ENCODE measurements around the gene LPIN3.
A peak's percentile ranks its signal among the peaks of the same experiment; 100 is the strongest.

The LPIN3 gene, protein sequence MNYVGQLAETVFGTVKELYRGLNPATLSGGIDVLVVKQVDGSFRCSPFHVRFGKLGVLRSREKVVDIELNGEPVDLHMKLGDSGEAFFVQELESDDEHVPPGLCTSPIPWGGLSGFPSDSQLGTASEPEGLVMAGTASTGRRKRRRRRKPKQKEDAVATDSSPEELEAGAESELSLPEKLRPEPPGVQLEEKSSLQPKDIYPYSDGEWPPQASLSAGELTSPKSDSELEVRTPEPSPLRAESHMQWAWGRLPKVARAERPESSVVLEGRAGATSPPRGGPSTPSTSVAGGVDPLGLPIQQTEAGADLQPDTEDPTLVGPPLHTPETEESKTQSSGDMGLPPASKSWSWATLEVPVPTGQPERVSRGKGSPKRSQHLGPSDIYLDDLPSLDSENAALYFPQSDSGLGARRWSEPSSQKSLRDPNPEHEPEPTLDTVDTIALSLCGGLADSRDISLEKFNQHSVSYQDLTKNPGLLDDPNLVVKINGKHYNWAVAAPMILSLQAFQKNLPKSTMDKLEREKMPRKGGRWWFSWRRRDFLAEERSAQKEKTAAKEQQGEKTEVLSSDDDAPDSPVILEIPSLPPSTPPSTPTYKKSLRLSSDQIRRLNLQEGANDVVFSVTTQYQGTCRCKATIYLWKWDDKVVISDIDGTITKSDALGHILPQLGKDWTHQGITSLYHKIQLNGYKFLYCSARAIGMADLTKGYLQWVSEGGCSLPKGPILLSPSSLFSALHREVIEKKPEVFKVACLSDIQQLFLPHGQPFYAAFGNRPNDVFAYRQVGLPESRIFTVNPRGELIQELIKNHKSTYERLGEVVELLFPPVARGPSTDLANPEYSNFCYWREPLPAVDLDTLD

DNA sequence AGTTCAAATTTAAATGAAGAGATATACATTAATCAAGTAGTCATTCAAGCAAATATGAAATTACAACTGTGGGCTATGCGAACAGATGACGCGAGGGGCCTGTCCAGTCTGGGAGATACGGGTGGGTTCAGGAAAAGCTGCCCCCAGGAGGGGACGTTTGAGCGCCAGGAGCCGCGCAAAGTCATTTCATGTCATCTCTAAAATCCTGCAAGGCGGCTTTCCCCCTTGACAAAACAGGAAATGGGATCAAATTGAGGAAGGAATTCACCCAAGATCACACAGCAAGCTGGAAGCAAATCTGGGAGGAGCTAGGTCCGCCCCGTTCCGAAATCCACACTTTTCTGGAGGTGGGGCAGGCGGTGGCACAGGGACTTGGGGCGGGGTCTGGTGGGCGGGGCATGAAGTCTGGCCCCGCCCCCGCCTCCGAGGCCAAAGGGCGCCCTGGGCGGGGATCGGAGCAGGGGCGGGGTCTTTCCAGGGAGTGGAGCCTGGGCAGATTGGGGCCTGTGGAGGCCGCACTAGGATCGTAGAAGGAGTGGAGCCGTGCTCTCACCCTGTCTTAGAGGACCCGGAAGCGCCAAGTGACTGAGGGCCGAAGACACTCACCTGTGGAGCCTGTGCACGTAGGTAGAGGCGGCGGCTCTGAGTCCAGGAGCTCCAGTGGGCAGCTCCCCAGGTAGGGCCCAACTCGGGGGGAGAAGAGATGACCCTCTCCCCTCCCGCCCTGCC, at the start of gene LPIN3:
Gene LPIN3 (plus strand): TSS at position 495 of the 729 bp plus-strand sequence. CDS start 4,983 bp downstream, outside the sequence.
- H3K27me3 ChIP-seq (replicated peaks; ENCODE audit: control insufficient read depth, insufficient read depth, low read length), result no peaks in the 10 kb centered on the region
- no peak within 1 kb of the TSS for H3K4me3 ChIP-seq (replicated peaks; ENCODE audit: low read depth, low read length)
- peak; percentile 33 for DNase-seq (ENCODE audit: extremely low read depth, insufficient read length)
- TF ChIP-seq, protein P1, sequence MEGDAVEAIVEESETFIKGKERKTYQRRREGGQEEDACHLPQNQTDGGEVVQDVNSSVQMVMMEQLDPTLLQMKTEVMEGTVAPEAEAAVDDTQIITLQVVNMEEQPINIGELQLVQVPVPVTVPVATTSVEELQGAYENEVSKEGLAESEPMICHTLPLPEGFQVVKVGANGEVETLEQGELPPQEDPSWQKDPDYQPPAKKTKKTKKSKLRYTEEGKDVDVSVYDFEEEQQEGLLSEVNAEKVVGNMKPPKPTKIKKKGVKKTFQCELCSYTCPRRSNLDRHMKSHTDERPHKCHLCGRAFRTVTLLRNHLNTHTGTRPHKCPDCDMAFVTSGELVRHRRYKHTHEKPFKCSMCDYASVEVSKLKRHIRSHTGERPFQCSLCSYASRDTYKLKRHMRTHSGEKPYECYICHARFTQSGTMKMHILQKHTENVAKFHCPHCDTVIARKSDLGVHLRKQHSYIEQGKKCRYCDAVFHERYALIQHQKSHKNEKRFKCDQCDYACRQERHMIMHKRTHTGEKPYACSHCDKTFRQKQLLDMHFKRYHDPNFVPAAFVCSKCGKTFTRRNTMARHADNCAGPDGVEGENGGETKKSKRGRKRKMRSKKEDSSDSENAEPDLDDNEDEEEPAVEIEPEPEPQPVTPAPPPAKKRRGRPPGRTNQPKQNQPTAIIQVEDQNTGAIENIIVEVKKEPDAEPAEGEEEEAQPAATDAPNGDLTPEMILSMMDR (IDR thresholded peaks at IDR 0.05; ENCODE audit: insufficient read depth, low read length, poor library complexity, severe bottlenecking), result no peak
- no peaks in the 10 kb centered on the region for H3K36me3 ChIP-seq (ENCODE audit: control insufficient read depth, insufficient read depth, low read length)

DNA sequence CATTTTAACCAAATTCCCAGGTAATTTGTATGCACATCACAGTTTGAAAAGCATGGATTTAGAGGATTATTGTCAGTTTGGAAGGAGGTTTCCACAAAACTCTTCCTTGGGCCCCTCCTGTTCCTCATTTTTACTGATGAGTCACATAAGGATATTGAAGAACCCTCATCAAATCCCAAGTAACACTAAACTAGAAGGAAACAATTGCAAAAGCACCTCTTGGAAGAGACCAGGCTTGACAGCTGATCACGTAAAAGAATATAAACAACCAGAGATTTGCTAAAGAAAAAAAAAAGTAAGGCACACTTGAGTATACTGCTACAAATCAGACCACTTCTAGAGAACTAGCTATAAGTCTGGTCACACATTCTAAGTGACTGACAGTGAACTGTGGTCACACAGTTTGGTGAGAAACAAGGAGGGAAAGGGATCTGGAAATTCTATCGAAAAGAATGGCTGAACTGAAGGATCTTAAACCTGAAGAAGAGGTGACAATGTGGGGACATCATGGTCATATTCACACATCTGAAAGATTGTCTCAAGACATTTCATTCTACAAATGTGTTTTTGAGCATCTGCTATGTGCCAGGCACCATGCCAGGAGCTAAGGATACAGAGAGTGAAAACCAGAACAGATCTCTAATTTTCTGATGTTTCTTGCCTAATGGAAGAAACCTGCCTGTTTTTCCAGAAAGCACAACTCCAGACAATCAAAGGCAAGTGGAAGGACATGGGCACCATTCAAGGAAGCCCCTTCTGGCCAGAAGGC, 47.2 kb upstream of the LPIN3 start:
- TF ChIP-seq, protein P1 (IDR thresholded peaks at IDR 0.05; ENCODE audit: insufficient read depth, low read length, poor library complexity, severe bottlenecking), result no peak
- Histone ChIP-seq H3K36me3 (ENCODE audit: control insufficient read depth, insufficient read depth, low read length) (no peaks in the 10 kb centered on the region), H3K27me3 (replicated peaks; ENCODE audit: control insufficient read depth, insufficient read depth, low read length) (no peaks in the 10 kb centered on the region), H3K4me3 (replicated peaks; ENCODE audit: low read depth, low read length) (no peak overlapping the region)
- DNase-seq (ENCODE audit: extremely low read depth, insufficient read length), result no peak

DNA sequence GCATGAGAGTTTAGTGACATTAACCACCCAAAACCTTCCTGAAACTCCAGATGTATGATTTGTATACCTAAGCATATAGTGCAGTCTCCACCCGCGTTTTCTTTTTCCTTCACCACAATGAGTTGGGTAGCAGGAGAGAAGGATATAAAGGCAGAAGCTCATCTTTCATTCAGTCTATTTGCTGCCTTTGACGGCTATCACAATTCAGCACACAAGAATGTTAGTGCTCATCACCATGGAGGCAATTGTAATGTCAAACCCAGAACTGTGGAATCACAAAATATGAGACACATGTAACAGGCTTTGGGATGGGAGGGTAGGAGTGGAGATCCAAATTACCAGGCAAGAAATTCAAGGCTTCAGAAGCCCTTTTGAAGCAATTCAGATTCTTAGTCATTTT, 40.7 kb upstream of the LPIN3 start:
- Histone ChIP-seq H3K36me3 (ENCODE audit: control insufficient read depth, insufficient read depth, low read length) (no peaks in the 10 kb centered on the region), H3K27me3 (replicated peaks; ENCODE audit: control insufficient read depth, insufficient read depth, low read length) (no peaks in the 10 kb centered on the region), H3K4me3 (replicated peaks; ENCODE audit: low read depth, low read length) (no peak overlapping the region)
- TF ChIP-seq, protein P1 (IDR thresholded peaks at IDR 0.05; ENCODE audit: insufficient read depth, low read length, poor library complexity, severe bottlenecking), result no peak
- no peak for DNase-seq (ENCODE audit: extremely low read depth, insufficient read length)

DNA sequence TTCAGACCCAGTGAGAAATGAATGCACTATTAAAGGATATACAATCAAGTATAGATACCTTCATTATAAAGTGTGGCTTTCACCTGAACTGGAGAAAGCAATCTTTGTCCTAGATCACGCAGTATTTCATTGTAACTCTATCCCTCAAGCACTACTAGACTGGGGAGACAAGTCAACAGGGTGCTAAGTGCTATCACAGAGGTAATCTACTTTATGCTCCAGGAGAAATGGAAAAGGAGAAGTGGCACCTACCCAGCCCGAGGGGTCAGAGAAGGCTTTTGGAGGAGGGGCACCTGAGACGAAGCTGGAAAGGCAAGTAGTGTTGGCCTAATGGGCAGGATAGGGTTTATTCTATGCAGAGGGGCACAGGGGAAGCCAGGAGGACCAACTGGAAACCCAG, 40.2 kb upstream of the LPIN3 start:
- DNase-seq (ENCODE audit: extremely low read depth, insufficient read length), result no peak
- Histone ChIP-seq H3K4me3 (replicated peaks; ENCODE audit: low read depth, low read length) (no peak overlapping the region), H3K27me3 (replicated peaks; ENCODE audit: control insufficient read depth, insufficient read depth, low read length) (no peaks in the 10 kb centered on the region), H3K36me3 (ENCODE audit: control insufficient read depth, insufficient read depth, low read length) (no peaks in the 10 kb centered on the region)
- TF ChIP-seq, protein P1 (IDR thresholded peaks at IDR 0.05; ENCODE audit: insufficient read depth, low read length, poor library complexity, severe bottlenecking), result no peak

DNA sequence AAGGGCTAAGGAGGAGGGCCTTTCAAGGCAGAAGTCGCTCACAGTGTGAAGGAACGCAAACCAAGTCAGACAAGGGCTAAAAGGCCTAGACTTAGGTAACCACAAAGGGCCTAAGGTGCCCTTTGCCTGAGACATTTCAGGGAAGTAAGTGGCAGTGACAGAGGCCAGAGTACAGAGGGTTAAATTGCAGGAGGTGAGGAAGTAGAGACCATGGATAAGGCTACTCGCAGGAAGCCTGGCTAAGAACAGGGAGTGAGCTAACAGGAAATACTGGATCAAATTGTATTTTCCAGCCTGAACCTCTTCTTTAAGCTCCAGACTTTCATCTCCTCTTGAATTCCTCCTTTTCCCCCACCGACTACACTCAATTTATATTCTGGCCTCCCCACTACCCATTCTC, 39.7 kb upstream of the LPIN3 start:
- DNase-seq (ENCODE audit: extremely low read depth, insufficient read length), result no peak
- Histone ChIP-seq H3K36me3 (ENCODE audit: control insufficient read depth, insufficient read depth, low read length) (no peaks in the 10 kb centered on the region), H3K4me3 (replicated peaks; ENCODE audit: low read depth, low read length) (no peak overlapping the region), H3K27me3 (replicated peaks; ENCODE audit: control insufficient read depth, insufficient read depth, low read length) (no peaks in the 10 kb centered on the region)
- TF ChIP-seq, protein P1 (IDR thresholded peaks at IDR 0.05; ENCODE audit: insufficient read depth, low read length, poor library complexity, severe bottlenecking), result no peak

All from GM06990 (cell line).